BE2C (cell line): ENCODE measurements around the gene TDRD9.
"Not testable (repeated sequence)": the region's sequence is repeated elsewhere in the genome, so short reads cannot be mapped to it uniquely, and the experiment has no call there.

Experiments used
- DNase-seq: peaks from one replicate; pipeline ENCODE4 v3.0.0-alpha.2; 2020
- H3K27me3 ChIP-seq: fragments of 250-450 bp; sonication (Bioruptor Pico); 2 replicates; pipeline ENCODE4 v1.5.1; 2020; ENCODE audit warnings: mild to moderate bottlenecking
- H3K36me3 ChIP-seq: fragments of 250-450 bp; sonication (Bioruptor Pico); 2 replicates; pipeline ENCODE4 v1.5.1; 2020; ENCODE audit warnings: mild to moderate bottlenecking
- H3K4me1 ChIP-seq: fragments of 250-450 bp; sonication (Bioruptor Pico); 2 replicates; pipeline ENCODE4 v1.5.1; 2020
- H3K4me3 ChIP-seq: 2 replicates; pipeline ENCODE4 v1.5.1; 2011; ENCODE audit warnings: low read depth, low read length
- H3K9me3 ChIP-seq: fragments of 250-450 bp; sonication (Bioruptor Pico); 2 replicates; pipeline ENCODE4 v1.5.1; 2020
- CTCF ChIP-seq: IDR thresholded peaks from 2 replicates; pipeline ENCODE4 v1.5.1; 2012; ENCODE audit warnings: mild to moderate bottlenecking, low read depth, low read length

The TDRD9 gene

GRCh38 chr14:103920981-103921854, 7.0 kb upstream of the TDRD9 start:
- H3K4me1 ChIP-seq = peaks cover 3% of the 10 kb centered on the region; the same call in 1 of the 2 replicates
- peak overlapping the region; percentile 100 for H3K4me3 ChIP-seq
- DNase-seq = peak; percentile 96
- no peaks in the 10 kb centered on the region for H3K27me3 ChIP-seq
- no peaks in the 10 kb centered on the region for H3K9me3 ChIP-seq
- peak; percentile 91 for TF ChIP-seq CTCF
- H3K36me3 ChIP-seq = peaks cover 14% of the 10 kb centered on the region

- H3K9me3 ChIP-seq, DNase-seq, H3K4me1 ChIP-seq, H3K27me3 ChIP-seq: not testable (repeated sequence)
- Histone ChIP-seq H3K36me3 (peaks cover 14% of the 10 kb centered on the region), H3K4me3 (peak overlapping the region; percentile 100)
Measured at GRCh38 chr14:103921855-103922200, 6.4 kb upstream of the TDRD9 start.

GRCh38 chr14:103923863-103924262, 4.4 kb upstream of the TDRD9 start:
- DNase-seq = peak; percentile 90
- H3K4me1 ChIP-seq = peaks cover 3% of the 10 kb centered on the region; the same call in 1 of the 2 replicates
- H3K9me3 ChIP-seq = no peaks in the 10 kb centered on the region
- peak overlapping the region; percentile 37 for H3K4me3 ChIP-seq
- H3K36me3 ChIP-seq = peaks cover 2% of the 10 kb centered on the region; the same call in 1 of the 2 replicates
- TF ChIP-seq CTCF = no peak
- H3K27me3 ChIP-seq = no peaks in the 10 kb centered on the region

GRCh38 chr14:103925316-103925715, 2.9 kb upstream of the TDRD9 start:
- peaks cover 3% of the 10 kb centered on the region; the same call in 1 of the 2 replicates for H3K4me1 ChIP-seq
- no peak for TF ChIP-seq CTCF
- H3K9me3 ChIP-seq = no peaks in the 10 kb centered on the region
- H3K36me3 ChIP-seq = no peaks in the 10 kb centered on the region
- DNase-seq = no peak
- H3K4me3 ChIP-seq = no peak overlapping the region
- H3K27me3 ChIP-seq = no peaks in the 10 kb centered on the region

GRCh38 chr14:103927566-103927965, 690 bp upstream of the TDRD9 start:
- Histone ChIP-seq H3K27me3 (no peaks in the 10 kb centered on the region), H3K4me3 (no peak overlapping the region), H3K4me1 (peaks cover 3% of the 10 kb centered on the region; the same call in 1 of the 2 replicates), H3K36me3 (no peaks in the 10 kb centered on the region), H3K9me3 (no peaks in the 10 kb centered on the region)
- no peak for TF ChIP-seq CTCF
- no peak for DNase-seq

- Histone ChIP-seq H3K36me3 (no peaks in the 10 kb centered on the region), H3K4me1 (no peaks in the 10 kb centered on the region; the same call in 1 of the 2 replicates), H3K9me3 (no peaks in the 10 kb centered on the region), H3K4me3 (no peak overlapping the region), H3K27me3 (no peaks in the 10 kb centered on the region)
- TF ChIP-seq CTCF = no peak
- no peak for DNase-seq
Measured at GRCh38 chr14:103930051-103930604, 1.9 kb downstream of the TDRD9 start.
